Type B pancreatic cell (in vitro differentiated cells): ENCODE data around the gene PAH. TPM values are rescaled to one million over a fixed set of nuclear protein-coding genes. Genes with fewer than 3 reads are reported as not detected.

Source experiments
- DNase-seq: peaks from one replicate; pipeline ENCODE4 v3.0.0; 2021; ENCODE audit warnings: mixed read lengths; ENCODE audit not compliant: unreplicated experiment; ENCODE audit errors: extremely low spot score
- H3K27ac Mint-ChIP-seq: 2 replicates; pipeline ENCODE4 v1.8.0; 2021; ENCODE audit warnings: mild to moderate bottlenecking, mixed read lengths
- H3K27me3 Mint-ChIP-seq: 2 replicates; pipeline ENCODE4 v1.8.0; 2021; ENCODE audit warnings: mixed read lengths
- H3K36me3 Mint-ChIP-seq: 2 replicates; pipeline ENCODE4 v1.8.0; 2021; ENCODE audit warnings: mixed read lengths
- H3K4me1 Mint-ChIP-seq: one replicate; pipeline ENCODE4 v1.8.0; 2021; ENCODE audit warnings: mixed read lengths; ENCODE audit not compliant: unreplicated experiment
- H3K4me3 Mint-ChIP-seq: 2 replicates; pipeline ENCODE4 v1.8.0; 2021; ENCODE audit warnings: mild to moderate bottlenecking, mixed read lengths
- H3K9me3 Mint-ChIP-seq: 2 replicates; pipeline ENCODE4 v1.8.0; 2021; ENCODE audit warnings: mixed read lengths
- total RNA-seq: library from RNA; stranded (reverse); gene quantifications from 2 replicates; pipeline ENCODE4 v1.2.1, GENCODE V29; 2021; ENCODE audit warnings: low replicate concordance
- TF ChIP-seq, protein P1 (sequence below): fragments of 200-600 bp; sonication (generic); conservative IDR thresholded peaks from 2 replicates; pipeline ENCODE4 v1.5.0; 2021; ENCODE audit warnings: antibody characterized with exemption, mild to moderate bottlenecking

The PAH gene
- total RNA-seq, 1 donor from 2014 or later = 5.8 TPM

GRCh38 chr12:102808412-102808811 lies 108.6 kb downstream of the PAH start:
- no peaks in the 10 kb centered on the region for H3K4me1 Mint-ChIP-seq
- peaks cover 13% of the 10 kb centered on the region for H3K27me3 Mint-ChIP-seq
- H3K27ac Mint-ChIP-seq = no peak overlapping the region
- no peaks in the 10 kb centered on the region for H3K36me3 Mint-ChIP-seq
- no peaks in the 10 kb centered on the region for H3K9me3 Mint-ChIP-seq
- H3K4me3 Mint-ChIP-seq = no peak overlapping the region
- no peak for DNase-seq
- TF ChIP-seq, protein P1, sequence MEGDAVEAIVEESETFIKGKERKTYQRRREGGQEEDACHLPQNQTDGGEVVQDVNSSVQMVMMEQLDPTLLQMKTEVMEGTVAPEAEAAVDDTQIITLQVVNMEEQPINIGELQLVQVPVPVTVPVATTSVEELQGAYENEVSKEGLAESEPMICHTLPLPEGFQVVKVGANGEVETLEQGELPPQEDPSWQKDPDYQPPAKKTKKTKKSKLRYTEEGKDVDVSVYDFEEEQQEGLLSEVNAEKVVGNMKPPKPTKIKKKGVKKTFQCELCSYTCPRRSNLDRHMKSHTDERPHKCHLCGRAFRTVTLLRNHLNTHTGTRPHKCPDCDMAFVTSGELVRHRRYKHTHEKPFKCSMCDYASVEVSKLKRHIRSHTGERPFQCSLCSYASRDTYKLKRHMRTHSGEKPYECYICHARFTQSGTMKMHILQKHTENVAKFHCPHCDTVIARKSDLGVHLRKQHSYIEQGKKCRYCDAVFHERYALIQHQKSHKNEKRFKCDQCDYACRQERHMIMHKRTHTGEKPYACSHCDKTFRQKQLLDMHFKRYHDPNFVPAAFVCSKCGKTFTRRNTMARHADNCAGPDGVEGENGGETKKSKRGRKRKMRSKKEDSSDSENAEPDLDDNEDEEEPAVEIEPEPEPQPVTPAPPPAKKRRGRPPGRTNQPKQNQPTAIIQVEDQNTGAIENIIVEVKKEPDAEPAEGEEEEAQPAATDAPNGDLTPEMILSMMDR = no peak

DNA sequence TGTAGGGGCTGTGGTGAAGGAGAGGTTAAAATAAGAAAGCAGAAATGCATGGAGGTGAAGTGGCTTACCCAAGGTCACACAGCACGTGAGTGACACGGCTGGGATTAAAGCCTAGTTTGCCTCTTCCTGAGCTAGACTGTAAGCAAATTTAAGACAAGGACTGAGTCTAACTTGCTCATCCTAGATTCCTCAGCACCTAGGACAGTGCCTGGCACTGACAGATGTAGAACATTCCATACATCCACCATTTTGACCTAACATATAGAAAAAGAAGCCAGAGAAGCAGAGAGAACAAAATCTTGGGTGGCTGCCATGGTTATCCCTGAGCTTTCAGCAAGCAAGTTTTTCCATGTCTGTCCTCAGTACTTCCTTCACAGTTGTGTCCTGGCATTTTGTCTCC lies 110.5 kb downstream of the PAH start:
- Mint-ChIP-seq H3K4me1 (no peaks in the 10 kb centered on the region), H3K36me3 (no peaks in the 10 kb centered on the region), H3K27me3 (no peaks in the 10 kb centered on the region), H3K9me3 (no peaks in the 10 kb centered on the region), H3K27ac (no peak overlapping the region), H3K4me3 (no peak overlapping the region)
- TF ChIP-seq, protein P1 = no peak
- DNase-seq = no peak

DNA sequence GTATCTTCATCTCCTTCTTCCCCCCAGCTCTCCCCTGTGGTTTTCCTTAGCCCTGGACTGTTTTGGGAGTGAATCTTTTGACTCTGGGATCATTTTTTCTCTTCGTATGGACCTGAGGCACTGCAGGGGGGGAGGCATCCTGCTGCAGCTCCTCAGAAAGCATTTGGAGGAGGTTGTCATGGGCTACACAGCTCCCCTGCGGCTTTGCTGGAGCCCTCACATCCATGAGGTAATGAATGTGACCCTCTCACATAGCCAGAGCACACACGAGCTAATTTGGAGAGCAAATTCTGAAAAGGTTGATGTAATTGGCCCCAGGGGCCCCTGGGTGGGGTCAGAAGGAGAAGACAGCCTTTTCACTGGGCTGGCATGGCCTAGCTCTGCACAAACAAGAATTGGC lies 110.9 kb downstream of the PAH start:
- Mint-ChIP-seq H3K9me3 (no peaks in the 10 kb centered on the region), H3K4me3 (no peak overlapping the region), H3K4me1 (no peaks in the 10 kb centered on the region), H3K27ac (no peak overlapping the region), H3K36me3 (no peaks in the 10 kb centered on the region), H3K27me3 (no peaks in the 10 kb centered on the region)
- TF ChIP-seq, protein P1 = no peak
- no peak for DNase-seq

DNA sequence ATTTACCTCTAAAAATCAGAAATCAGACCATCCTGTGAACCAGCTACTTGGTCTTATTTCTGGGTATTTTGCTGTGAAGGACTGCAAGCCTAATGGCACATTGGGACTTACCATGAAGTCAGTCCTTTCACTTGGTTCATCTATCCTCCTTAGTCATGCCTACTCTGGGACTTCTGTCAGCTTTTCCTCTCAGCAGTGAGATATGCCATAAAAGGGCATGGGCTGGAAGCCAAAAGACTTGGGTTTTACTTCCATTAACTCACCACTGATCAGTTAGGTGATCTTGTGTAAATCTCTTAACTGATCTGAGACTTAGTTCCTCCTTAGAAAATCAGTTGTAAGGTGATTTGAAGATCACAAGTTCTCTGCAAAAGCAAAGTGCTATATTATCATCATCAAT lies 116.5 kb downstream of the PAH start:
- Mint-ChIP-seq H3K9me3 (no peaks in the 10 kb centered on the region), H3K4me1 (peaks cover 4% of the 10 kb centered on the region), H3K27ac (no peak overlapping the region), H3K36me3 (no peaks in the 10 kb centered on the region), H3K4me3 (no peak overlapping the region), H3K27me3 (no peaks in the 10 kb centered on the region)
- TF ChIP-seq, protein P1 = no peak
- no peak for DNase-seq

DNA sequence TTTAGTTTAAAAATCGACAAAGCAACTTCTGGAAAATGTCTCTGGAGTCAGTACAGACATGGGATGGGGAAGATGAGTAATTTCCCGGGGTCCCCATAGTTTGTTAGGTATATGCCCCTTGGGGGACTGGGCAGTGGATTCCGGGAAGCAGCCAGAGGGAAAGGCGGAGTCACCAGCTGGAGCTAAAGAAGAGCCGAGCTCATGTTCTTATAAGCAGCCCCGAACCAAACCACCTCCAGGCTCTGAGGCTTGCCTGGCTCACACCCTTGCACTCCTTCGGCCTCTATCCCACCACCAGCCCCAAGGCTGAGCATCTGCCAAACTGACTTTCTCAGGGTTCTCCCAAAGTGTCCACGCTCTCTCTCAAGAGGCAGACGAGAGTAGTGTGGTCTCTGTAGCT lies 117.8 kb downstream of the PAH start:
- H3K9me3 Mint-ChIP-seq = no peaks in the 10 kb centered on the region
- peaks cover 10% of the 10 kb centered on the region for H3K27me3 Mint-ChIP-seq
- H3K36me3 Mint-ChIP-seq = no peaks in the 10 kb centered on the region
- TF ChIP-seq, protein P1 = no peak
- no peak overlapping the region for H3K4me3 Mint-ChIP-seq
- H3K4me1 Mint-ChIP-seq = peaks cover 4% of the 10 kb centered on the region
- no peak for DNase-seq
- no peak overlapping the region for H3K27ac Mint-ChIP-seq

DNA sequence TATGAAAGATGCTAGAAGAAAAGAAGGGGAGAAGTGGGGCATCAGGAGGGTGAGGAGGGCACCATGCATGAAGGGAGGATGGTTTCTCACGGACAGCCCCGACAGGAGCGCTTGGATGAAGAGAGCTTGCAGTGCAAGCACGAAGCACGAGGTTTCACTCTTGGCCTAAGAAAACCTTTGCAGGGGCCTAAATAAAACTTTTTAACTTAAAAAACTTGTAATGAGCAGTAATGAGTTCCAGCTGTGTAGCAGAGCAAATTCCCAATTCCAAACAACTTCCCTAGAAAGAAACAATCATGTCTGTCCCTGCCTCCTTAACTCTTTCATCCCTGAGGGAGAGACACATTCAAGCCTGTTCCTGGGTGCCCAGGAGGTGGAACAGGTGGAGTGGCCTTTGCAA lies 119.5 kb downstream of the PAH start:
- no peak overlapping the region for H3K27ac Mint-ChIP-seq
- TF ChIP-seq, protein P1 = no peak
- no peaks in the 10 kb centered on the region for H3K36me3 Mint-ChIP-seq
- H3K27me3 Mint-ChIP-seq = peaks cover 16% of the 10 kb centered on the region
- DNase-seq = no peak
- H3K4me1 Mint-ChIP-seq = peaks cover 4% of the 10 kb centered on the region
- H3K4me3 Mint-ChIP-seq = no peak overlapping the region
- H3K9me3 Mint-ChIP-seq = no peaks in the 10 kb centered on the region
